SJSA1 (cell line): ENCODE results near the gene NSMCE3. TPM values are rescaled to one million over a fixed set of nuclear protein-coding genes. Genes with fewer than 3 reads are reported as not detected.

Experiments used
- DNase-seq, 2 experiments: peaks; one replicate each; pipeline ENCODE4 v3.0.0-alpha.2; 2015 to 2020; ENCODE audit warnings: low spot score in 2 of 2, low read depth in 1 of 2
- H3K27ac ChIP-seq: fragments of 250-450 bp; sonication (Bioruptor Pico); 2 replicates; pipeline ENCODE4 v1.5.1; 2020; ENCODE audit warnings: mild to moderate bottlenecking, moderate library complexity
- H3K27me3 ChIP-seq: fragments of 250-450 bp; sonication (Bioruptor Pico); replicated peaks from 2 replicates; pipeline ENCODE4 v1.5.1; 2020; ENCODE audit warnings: mild to moderate bottlenecking, moderate library complexity
- H3K36me3 ChIP-seq: fragments of 250-450 bp; sonication (Bioruptor Pico); 2 replicates; pipeline ENCODE4 v1.5.1; 2020; ENCODE audit warnings: mild to moderate bottlenecking
- H3K4me1 ChIP-seq: fragments of 250-450 bp; sonication (Bioruptor Pico); replicated peaks from 2 replicates; pipeline ENCODE4 v1.6.1; 2021; ENCODE audit warnings: mild to moderate bottlenecking
- H3K4me3 ChIP-seq: fragments of 250-450 bp; sonication (Bioruptor Pico); 2 replicates; pipeline ENCODE4 v1.5.1; 2020; ENCODE audit warnings: mild to moderate bottlenecking
- H3K9me3 ChIP-seq: fragments of 250-450 bp; sonication (Bioruptor Pico); replicated peaks from 2 replicates; pipeline ENCODE4 v1.5.1; 2020; ENCODE audit warnings: mild to moderate bottlenecking
- total RNA-seq: library from RNA; depleted of rRNA; stranded (reverse); fragments of >200 nt; shearing (Covaris generic); gene quantifications from 2 replicates; pipeline ENCODE4 v1.2.3, GENCODE V29; 2014; rRNA removed

NSMCE3 gene
- 11.1 and 14.7 TPM in 2 replicates for total RNA-seq

DNA sequence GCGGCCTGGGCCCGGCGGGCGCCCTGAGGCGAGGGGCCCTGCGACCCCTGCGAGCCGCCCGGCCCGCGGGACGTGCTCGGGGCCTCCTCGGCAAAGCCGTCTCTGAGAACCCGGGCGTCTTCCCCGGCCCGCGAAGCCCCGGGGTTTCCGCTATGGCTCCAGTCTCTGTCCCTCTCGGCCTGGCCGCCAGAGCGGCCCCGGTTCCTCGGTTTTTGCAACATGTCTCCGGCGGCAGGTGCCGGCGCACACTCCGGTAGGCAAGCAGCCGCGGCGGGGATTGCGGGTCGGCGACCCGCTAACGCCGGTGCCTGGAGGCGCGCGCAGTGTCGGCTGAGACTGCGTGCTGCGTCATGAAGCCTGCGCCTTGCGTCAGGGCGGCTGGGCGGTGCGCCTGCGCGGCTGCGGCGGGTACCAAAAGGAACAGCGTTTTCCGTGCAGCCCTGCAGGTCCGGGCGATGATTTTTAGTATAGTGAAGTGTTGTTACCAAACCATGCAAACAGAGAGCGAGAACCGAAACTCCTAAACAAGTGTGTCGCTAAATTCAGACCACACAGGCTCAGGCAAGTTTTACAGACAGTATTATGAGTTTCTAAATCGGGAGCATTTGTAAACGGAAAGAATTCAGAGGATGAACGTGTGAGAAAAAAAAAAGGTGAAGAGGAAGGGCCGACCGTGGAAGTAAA, at the start of gene NSMCE3:
Gene NSMCE3, minus strand, starts transcription at position 338 of the 684 bp plus-strand sequence. Its CDS starts 117 bp downstream, at position 221.
- H3K9me3 ChIP-seq = no peaks in the 10 kb centered on the region
- H3K36me3 ChIP-seq = peaks cover 6% of the 10 kb centered on the region
- peak; percentile 79 to 86 for DNase-seq
- peaks cover 21% of the 10 kb centered on the region for H3K4me1 ChIP-seq
- H3K4me3 ChIP-seq = peak within 1 kb of the TSS; percentile 83
- no peaks in the 10 kb centered on the region for H3K27me3 ChIP-seq
- H3K27ac ChIP-seq = peak within 1 kb of the TSS; percentile 4; the same call in 1 of the 2 replicates

DNA sequence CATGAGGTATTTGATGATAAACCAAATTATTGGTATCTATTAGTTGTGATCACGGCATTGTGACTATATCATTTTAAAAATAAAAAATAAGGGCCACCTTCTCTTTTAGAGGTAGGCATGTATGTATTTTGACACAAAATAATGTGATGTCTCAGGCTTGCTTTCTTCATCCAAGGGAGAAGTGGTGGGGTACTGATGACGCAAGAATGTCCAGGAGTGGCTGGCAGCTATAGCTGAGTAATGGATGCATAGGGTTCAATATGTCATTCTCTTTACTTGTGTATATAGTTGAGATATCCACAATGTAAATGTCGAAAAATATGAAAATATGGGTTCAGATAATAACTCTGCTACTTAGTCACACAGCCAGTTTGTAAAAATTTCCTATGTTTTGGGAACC, 46.8 kb upstream of the NSMCE3 start:
- Histone ChIP-seq H3K27ac (no peak overlapping the region), H3K36me3 (no peaks in the 10 kb centered on the region), H3K4me1 (no peaks in the 10 kb centered on the region), H3K4me3 (no peak overlapping the region), H3K9me3 (no peaks in the 10 kb centered on the region), H3K27me3 (peaks cover 24% of the 10 kb centered on the region)
- no peak for DNase-seq

DNA sequence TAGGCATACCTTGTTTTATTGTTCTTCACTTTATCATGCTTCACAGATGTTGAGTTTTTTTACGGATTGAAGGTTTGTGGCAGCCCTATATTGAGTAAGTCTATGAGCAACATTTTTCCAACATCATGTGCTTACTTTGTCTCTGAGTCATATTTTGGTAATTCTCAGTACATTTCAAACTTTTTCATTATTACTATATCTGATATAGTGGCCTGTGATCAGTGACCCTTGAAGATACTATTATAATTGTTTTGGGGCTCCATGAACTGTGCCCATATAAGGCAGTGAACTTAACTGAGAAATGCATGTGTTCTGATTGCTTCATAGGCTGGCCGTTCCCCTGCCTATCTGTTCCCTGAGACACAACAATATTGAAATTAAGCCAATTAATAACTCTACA, 42.8 kb upstream of the NSMCE3 start:
- peaks cover 24% of the 10 kb centered on the region for H3K27me3 ChIP-seq
- H3K9me3 ChIP-seq = no peaks in the 10 kb centered on the region
- H3K36me3 ChIP-seq = no peaks in the 10 kb centered on the region
- DNase-seq = no peak
- H3K27ac ChIP-seq = no peak overlapping the region
- H3K4me3 ChIP-seq = no peak overlapping the region
- H3K4me1 ChIP-seq = no peaks in the 10 kb centered on the region

DNA sequence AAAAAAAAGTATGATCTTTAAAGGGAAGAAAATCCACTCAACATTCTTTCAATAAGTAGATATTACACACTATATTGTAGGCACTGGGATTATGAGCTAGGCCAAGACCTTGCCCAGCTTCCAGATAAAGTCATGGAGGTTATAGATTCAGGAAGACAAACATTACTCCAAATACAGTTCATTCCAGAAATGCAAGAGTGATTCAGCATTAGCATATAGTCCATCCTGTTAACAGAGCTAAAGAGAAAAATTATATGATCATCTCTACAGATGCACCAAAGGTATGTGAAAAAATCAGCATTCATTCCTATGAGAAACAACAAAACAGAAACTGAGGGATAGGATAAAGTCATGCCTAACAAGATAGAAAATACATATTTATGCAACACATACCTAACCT, 42.1 kb upstream of the NSMCE3 start:
- DNase-seq = no peak
- Histone ChIP-seq H3K27ac (no peak overlapping the region), H3K27me3 (peaks cover 17% of the 10 kb centered on the region), H3K4me3 (no peak overlapping the region), H3K4me1 (no peaks in the 10 kb centered on the region), H3K36me3 (no peaks in the 10 kb centered on the region), H3K9me3 (no peaks in the 10 kb centered on the region)

DNA sequence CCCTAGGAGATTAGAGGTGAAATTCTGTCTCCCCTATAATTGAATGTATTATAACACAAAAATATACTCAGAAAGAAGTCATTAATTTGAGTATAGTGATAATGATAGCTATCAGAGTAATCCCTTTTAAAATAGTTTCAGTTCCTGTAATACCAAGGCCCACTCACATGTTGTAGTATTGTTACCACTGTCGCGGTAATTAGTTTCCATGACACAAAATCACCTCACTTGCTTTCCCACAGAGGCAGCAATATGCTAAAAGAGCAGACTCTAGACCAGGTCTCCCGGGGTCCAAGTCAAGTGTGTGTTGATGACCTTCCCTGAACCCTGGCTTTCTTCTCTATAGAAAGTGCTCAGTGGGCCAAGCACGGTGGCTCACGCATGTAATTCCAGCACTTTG, 39.5 kb upstream of the NSMCE3 start:
- Histone ChIP-seq H3K9me3 (no peaks in the 10 kb centered on the region), H3K27me3 (0 out of 2 replicates have a peak, but pooled peaks cover 2% of the 10 kb centered on the region), H3K4me3 (no peak overlapping the region), H3K27ac (no peak overlapping the region), H3K4me1 (no peaks in the 10 kb centered on the region), H3K36me3 (no peaks in the 10 kb centered on the region)
- DNase-seq = no peak

DNA sequence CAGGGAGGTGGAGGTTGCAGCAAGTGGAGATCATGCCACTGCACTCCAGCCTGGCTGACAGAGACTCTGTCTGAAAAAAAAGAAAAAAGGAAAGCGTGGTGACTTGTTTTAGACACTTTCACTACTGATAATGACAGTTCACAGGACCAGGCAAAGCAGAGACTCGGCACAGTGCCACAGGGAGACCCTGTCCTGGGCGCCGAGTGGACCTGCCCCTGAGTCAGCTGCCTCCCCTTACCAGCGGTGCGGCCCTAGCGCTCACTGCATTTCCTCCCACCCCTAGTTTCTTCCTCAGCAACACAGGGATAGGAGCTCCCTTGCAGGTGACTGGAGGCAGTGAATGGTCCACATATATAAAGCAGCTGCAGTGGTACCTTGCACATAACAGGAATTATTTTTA, 38.7 kb upstream of the NSMCE3 start:
- DNase-seq = no peak
- Histone ChIP-seq H3K27ac (no peak overlapping the region), H3K9me3 (no peaks in the 10 kb centered on the region), H3K36me3 (no peaks in the 10 kb centered on the region), H3K4me1 (no peaks in the 10 kb centered on the region), H3K27me3 (no peaks in the 10 kb centered on the region), H3K4me3 (no peak overlapping the region)

DNA sequence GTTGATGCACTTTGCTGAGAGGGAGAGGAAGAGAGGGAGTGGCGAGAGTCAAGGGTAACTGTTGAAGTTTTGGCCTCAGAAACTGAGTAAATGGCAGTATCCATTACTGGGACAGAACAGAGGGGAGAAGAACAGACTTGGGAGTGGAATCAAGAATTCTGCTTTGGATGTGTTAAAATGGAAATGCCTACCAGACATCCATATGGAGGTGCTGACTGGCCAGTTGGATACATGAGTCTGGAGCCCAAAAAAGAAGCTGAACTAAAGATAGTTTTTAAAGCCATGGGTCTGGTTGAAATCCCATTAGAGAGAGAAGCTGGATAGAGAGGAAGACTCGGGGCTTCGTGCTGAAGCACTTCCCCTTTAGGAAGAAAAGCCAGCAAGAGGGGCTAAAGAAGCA, 35.9 kb upstream of the NSMCE3 start:
- DNase-seq = no peak
- Histone ChIP-seq H3K36me3 (no peaks in the 10 kb centered on the region), H3K27ac (no peak overlapping the region), H3K4me3 (no peak overlapping the region), H3K27me3 (peaks cover 11% of the 10 kb centered on the region), H3K9me3 (no peaks in the 10 kb centered on the region), H3K4me1 (no peaks in the 10 kb centered on the region)

DNA sequence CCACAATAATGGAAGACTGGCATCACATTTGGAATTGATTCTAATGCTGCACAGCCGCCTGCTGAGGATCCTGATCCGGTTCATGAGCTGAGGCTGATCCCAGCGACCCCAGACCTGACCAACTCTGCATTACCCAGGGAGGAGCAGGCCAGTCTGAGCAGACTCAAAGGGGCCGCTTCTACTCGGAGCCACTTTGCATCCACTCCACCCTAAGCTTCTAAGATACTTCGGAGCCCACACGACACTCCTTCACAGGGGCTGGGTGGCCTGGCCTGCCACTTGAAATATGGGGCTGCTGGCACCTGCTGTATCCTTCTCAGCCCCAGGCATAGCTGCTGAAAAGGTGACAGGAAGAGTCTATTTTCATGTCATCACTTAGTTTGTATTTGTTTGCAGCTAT, 33.2 kb upstream of the NSMCE3 start:
- Histone ChIP-seq H3K36me3 (no peaks in the 10 kb centered on the region), H3K27me3 (peaks cover 11% of the 10 kb centered on the region), H3K9me3 (no peaks in the 10 kb centered on the region), H3K4me3 (no peak overlapping the region), H3K4me1 (no peaks in the 10 kb centered on the region), H3K27ac (no peak overlapping the region)
- no peak for DNase-seq

DNA sequence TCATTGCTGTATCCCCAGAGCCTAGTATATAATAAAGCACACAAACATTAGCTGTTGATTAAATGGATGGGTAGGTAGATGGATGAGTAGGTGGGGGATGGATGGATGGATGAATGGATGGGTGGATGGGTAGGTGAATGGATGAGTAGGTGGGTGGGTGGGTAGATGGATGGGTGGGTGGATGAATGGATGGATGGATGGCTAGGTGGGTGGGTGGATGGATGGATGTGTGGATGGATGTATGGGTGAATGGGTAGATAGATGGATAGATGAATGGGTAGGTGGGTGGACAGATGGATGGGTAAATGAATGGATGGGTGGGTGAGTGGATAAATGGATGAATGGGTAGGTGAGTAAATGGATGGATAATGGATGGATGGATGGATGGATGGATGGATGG, 30.2 kb upstream of the NSMCE3 start:
- no peaks in the 10 kb centered on the region for H3K4me1 ChIP-seq
- H3K36me3 ChIP-seq = no peaks in the 10 kb centered on the region
- no peaks in the 10 kb centered on the region for H3K9me3 ChIP-seq
- H3K27me3 ChIP-seq = peaks cover 11% of the 10 kb centered on the region
- no peak overlapping the region for H3K27ac ChIP-seq
- H3K4me3 ChIP-seq = no peak overlapping the region
- no peak for DNase-seq

DNA sequence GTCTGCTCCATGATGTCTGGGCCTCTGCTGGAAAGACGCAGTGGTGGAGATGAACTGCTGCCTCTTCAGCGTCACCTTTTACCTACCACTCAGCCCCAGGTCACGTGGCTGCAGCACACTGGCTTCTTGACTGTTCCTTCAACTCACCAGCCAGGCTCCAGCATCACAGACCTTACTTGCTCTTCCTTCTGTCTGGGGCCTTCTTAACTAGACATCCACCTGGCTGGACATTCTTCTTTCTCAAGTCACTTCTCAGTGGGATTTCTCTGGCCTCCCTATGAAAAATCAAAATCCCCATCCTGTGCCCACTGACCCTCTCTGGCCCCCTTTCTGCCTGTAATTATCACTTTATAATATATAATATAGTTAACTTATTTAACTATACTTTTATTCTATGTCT, 29.7 kb upstream of the NSMCE3 start:
- no peak overlapping the region for H3K27ac ChIP-seq
- no peaks in the 10 kb centered on the region for H3K36me3 ChIP-seq
- no peak for DNase-seq
- H3K9me3 ChIP-seq = no peaks in the 10 kb centered on the region
- H3K27me3 ChIP-seq = peaks cover 11% of the 10 kb centered on the region
- H3K4me1 ChIP-seq = no peaks in the 10 kb centered on the region
- no peak overlapping the region for H3K4me3 ChIP-seq

DNA sequence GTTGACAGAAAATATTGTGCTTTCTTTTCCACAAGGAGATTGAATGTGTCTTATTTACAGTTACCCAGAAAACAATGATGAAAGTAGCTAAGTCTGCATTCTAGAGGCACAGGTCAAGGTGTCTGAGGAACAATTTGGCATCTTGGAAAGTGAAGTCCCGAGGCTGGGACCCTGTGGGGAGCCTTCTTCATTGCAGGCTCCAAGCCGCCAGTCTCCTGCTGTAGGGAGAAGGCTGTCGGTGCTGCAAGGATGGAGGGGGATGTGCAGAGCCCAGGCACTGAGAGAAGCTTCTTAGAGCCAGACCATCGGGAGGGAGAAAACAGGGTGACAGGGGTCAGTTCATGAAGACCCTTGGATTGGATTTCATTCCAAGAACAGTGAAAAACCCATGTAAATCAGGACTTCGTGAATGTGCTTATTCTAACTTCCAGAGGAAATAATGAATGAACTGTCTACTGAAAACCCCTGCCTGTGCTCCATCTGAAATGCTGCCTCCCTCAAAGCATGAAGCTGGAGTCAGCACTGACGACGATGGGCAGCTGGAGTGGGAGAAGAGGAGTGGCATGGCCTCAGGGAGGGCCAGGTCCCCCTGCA, 25.2 kb upstream of the NSMCE3 start:
- H3K9me3 ChIP-seq = no peaks in the 10 kb centered on the region
- no peak for DNase-seq

DNA sequence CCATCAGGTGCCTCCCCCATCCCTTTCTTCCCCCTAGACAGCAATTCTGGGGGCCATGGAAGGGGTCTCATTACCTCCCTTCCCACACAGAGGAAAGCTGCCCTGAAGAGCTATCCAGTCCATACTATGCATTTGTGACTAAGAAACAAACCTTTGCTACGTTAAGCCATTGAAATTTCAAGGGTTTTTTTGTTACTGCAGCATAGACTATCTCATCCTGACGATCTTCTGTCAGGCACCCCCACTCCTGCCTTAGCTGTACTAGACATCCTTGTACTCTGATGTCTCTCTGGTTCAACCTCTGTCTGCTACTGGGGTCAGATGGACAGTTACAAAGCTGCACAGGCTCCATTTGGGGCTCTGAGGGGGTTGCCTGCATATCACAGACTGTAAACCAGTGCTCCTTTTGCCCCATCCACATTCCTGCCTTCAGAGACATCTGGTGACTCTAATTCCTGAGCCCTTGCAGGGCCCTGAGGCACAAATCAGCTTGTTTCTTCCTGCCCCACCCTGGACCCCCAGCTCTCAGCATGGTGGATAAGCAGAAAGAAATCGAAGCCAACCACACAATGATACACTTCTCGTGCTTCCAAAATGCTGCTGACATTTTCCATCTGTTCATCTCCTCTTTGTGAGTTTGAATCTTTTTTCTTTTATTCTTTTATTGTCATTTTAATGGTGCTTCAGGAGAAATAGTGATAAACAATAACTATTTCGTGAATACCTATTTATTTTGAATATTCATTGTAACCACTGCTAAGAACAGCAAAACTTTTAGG, 21.6 kb upstream of the NSMCE3 start:
- DNase-seq = no peak
- Histone ChIP-seq H3K4me1 (no peaks in the 10 kb centered on the region), H3K9me3 (no peaks in the 10 kb centered on the region), H3K36me3 (no peaks in the 10 kb centered on the region), H3K27ac (no peak overlapping the region), H3K4me3 (no peak overlapping the region), H3K27me3 (peaks cover 11% of the 10 kb centered on the region; the same call in 1 of the 2 replicates)

More for the DNA sequence above, 25.2 kb upstream of the NSMCE3 start:
- Histone ChIP-seq H3K27ac (no peak overlapping the region), H3K4me1 (no peaks in the 10 kb centered on the region), H3K27me3 (0 out of 2 replicates have a peak, but pooled peaks cover 5% of the 10 kb centered on the region), H3K36me3 (no peaks in the 10 kb centered on the region), H3K4me3 (no peak overlapping the region)

DNA sequence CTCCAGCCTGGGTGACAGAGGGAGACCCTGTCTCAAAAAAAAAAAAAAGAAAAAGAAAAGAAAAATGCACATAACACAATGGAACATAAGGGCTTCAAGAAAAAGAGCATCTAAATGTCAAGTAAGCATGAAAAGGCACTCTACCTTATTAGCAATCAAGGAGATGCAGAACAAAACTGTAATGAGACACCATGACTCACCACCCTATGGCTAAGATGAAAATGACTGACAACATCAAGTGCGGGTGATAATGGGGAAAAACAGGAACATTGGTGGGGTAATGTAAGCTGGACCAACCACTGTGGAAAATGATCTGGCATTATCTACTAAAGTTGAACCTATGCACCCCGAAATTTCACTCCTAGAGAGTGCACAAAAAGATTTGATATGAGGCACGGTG, 19.6 kb upstream of the NSMCE3 start:
- no peak for DNase-seq
- H3K27me3 ChIP-seq = peaks cover 11% of the 10 kb centered on the region; the same call in 1 of the 2 replicates
- no peak overlapping the region for H3K4me3 ChIP-seq
- H3K36me3 ChIP-seq = no peaks in the 10 kb centered on the region
- no peaks in the 10 kb centered on the region for H3K9me3 ChIP-seq
- H3K27ac ChIP-seq = no peak overlapping the region
- H3K4me1 ChIP-seq = no peaks in the 10 kb centered on the region

DNA sequence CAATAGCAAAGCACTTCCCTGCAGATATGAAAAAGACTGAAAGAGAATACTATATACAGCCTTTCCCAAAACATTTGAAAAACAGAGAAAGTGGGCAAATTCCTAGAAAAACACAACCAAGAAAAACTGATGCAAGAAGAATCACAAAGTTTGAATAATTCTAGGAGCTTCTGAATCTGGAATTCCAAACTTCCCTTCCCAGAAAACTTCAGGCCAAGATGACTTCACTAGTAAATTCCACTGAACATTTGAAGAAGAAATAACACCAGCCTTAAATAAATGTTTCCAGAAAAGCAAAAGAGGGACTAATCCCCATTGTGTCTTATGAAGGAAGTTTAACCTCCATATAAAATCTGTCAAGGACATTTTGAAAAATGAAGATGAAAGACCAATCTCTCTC, 15.8 kb upstream of the NSMCE3 start:
- no peak for DNase-seq

More for the DNA sequence above, 15.8 kb upstream of the NSMCE3 start:
- Histone ChIP-seq H3K36me3 (no peaks in the 10 kb centered on the region), H3K4me1 (no peaks in the 10 kb centered on the region), H3K27ac (no peak overlapping the region), H3K27me3 (peaks cover 6% of the 10 kb centered on the region; the same call in 1 of the 2 replicates), H3K9me3 (peaks cover 5% of the 10 kb centered on the region; the same call in 1 of the 2 replicates), H3K4me3 (no peak overlapping the region)
